Measurements from ENCODE around the gene PDZD7. TPM values are rescaled to one million over a fixed set of nuclear protein-coding genes. Genes with fewer than 3 reads are reported as not detected.
A peak's percentile ranks its signal among the peaks of the same experiment; 100 is the strongest.

The PDZD7 gene
- total and polyA plus RNA-seq, 2 of the 8 experiments (the other 6 are each of a cell fraction or from before 2014, with no cell fraction given): 0.88 to 1.6 TPM

GRCh38 chr10:100978901-100979195, 52.1 kb downstream of the PDZD7 start:
- H3K79me1 ChIP-seq (ENCODE audit: low read depth, low read length): no peaks in the 10 kb centered on the region
- no peak overlapping the region for H2BK20ac ChIP-seq (ENCODE audit: low read length)
- no peak overlapping the region for H4K8ac ChIP-seq (ENCODE audit: extremely low read depth, insufficient read depth, low read length)
- no peak overlapping the region for H2BK5ac ChIP-seq (ENCODE audit: low read depth, low read length)
- H4K5ac ChIP-seq (ENCODE audit: insufficient read length, low read depth, low read length): no peak overlapping the region
- 92% methylated on average over 10 of the region's 10 CpGs; no CpG with 5 or more reads in 1 of the 2 experiments for WGBS, 2 experiments (ENCODE audit: extremely low coverage in 1 of 2, insufficient coverage in 1 of 2, insufficient read length in 1 of 2, insufficient replicate concordance in 2 of 2, low coverage in 1 of 2, low lambda C conversion rate in 2 of 2, missing lambda C conversion rate in 1 of 2)
- H4K20me1 ChIP-seq (replicated peaks in 1 of 2; ENCODE audit: control insufficient read depth in 1 of 2, insufficient read depth in 2 of 2, low read length in 2 of 2): peaks cover 0 to 11% of the 10 kb centered on the region in 2 experiments
- FAIRE-seq (no peak), DNase-seq (ENCODE audit: low read depth in 1 of 2, low spot score in 2 of 2) (peak in 1 of 2 experiments; percentile 30)
- ChIA-PET CTCF (ENCODE audit: partially characterized antibody) (interaction anchor here (1.2 to 2.7 kb wide), 2 partner anchors 10 to 36 kb away, joined by 3 to 9 read pairs; no protein-coding TSS in a partner anchor), POLR2A (ENCODE audit: partially characterized antibody) (interaction anchor here (1.1 kb wide), 1 partner anchor 9 kb away, joined by 3 read pairs; no protein-coding TSS in a partner anchor)
- H3K4me1 ChIP-seq (replicated peaks in 1 of 4; ENCODE audit: control insufficient read depth in 3 of 4, insufficient read depth in 4 of 4, low read length in 3 of 4): no peaks in the 10 kb centered on the region
- H3K9me3 ChIP-seq (ENCODE audit: insufficient read depth in 2 of 2, low read depth in 1 of 2, low read length in 1 of 2): no peaks in the 10 kb centered on the region
- no peak overlapping the region; the same call in 1 of the 2 replicates for H3K27ac ChIP-seq (ENCODE audit: low read depth, low read length)
- no peaks in the 10 kb centered on the region for H3K79me2 ChIP-seq (ENCODE audit: control insufficient read depth in 1 of 2, insufficient read depth in 2 of 2, low read length in 2 of 2)
- no peak overlapping the region for H4K91ac ChIP-seq (replicated peaks; ENCODE audit: insufficient read length, low read length)
- H3K4me2 ChIP-seq (ENCODE audit: insufficient read depth in 1 of 2, low read depth in 2 of 2, low read length in 2 of 2): no peak overlapping the region
- H3K14ac ChIP-seq (ENCODE audit: insufficient read length): no peak overlapping the region
- no peak overlapping the region for H3K18ac ChIP-seq (ENCODE audit: extremely low read depth, low read length)
- no peak overlapping the region for H2BK120ac ChIP-seq (replicated peaks; ENCODE audit: low read depth, low read length)
- no peak overlapping the region for H2AFZ ChIP-seq (ENCODE audit: low read length)
- no peak overlapping the region for H2AK5ac ChIP-seq (ENCODE audit: low read depth, low read length)
- peaks cover 0 to 18% (median 5%) of the 10 kb centered on the region in 4 experiments; a peak in 4 of 8 replicates for H3K36me3 ChIP-seq (ENCODE audit: control insufficient read depth in 2 of 4, insufficient read depth in 4 of 4, low read length in 3 of 4)
- H3K4me3 ChIP-seq (ENCODE audit: extremely low read depth in 1 of 4, insufficient read depth in 2 of 4, low read depth in 3 of 4, low read length in 4 of 4): no peak overlapping the region
- H3K56ac ChIP-seq (replicated peaks; ENCODE audit: insufficient read length, low read depth, low read length): no peak overlapping the region
- no peak overlapping the region for H3K9ac ChIP-seq (replicated peaks in 1 of 4; ENCODE audit: extremely low read depth in 1 of 4, low read depth in 3 of 4, low read length in 3 of 4)
- no peak overlapping the region for H3K23ac ChIP-seq (ENCODE audit: insufficient read length)
- no peak overlapping the region for H2BK15ac ChIP-seq (ENCODE audit: low read length)
- no peaks in the 10 kb centered on the region for H3K27me3 ChIP-seq (replicated peaks in 1 of 4; ENCODE audit: control insufficient read depth in 3 of 4, extremely low read depth in 1 of 4, insufficient read depth in 3 of 4, low read length in 3 of 4)
- no peaks in the 10 kb centered on the region for H3K23me2 ChIP-seq (ENCODE audit: low read depth, low read length)
- no peak overlapping the region for H2BK12ac ChIP-seq (ENCODE audit: low read depth, low read length)
- H3K4ac ChIP-seq (replicated peaks; ENCODE audit: insufficient read length, low read depth, low read length): no peak overlapping the region
- TF ChIP-seq SP1 (IDR thresholded peaks at IDR 0.05; ENCODE audit: low read depth, low read length): no peak
- no peak for TF ChIP-seq BCL11A (IDR thresholded peaks at IDR 0.05; ENCODE audit: low read depth in 2 of 2, low read length in 2 of 2)
- TF ChIP-seq E2F6 (IDR thresholded peaks at IDR 0.05): no peak
- no peak for TF ChIP-seq GABPA (IDR thresholded peaks at IDR 0.05; ENCODE audit: borderline replicate concordance, insufficient read depth, low read length)

Data from H1 (cell line).